ENCODE measurements around the gene CCDC171. TPM values are rescaled to one million over a fixed set of nuclear protein-coding genes. Genes with fewer than 3 reads are reported as not detected.

CCDC171 gene
- total RNA-seq, 2 donors from 2014 or later, result 2.3 to 4.7 TPM

DNA sequence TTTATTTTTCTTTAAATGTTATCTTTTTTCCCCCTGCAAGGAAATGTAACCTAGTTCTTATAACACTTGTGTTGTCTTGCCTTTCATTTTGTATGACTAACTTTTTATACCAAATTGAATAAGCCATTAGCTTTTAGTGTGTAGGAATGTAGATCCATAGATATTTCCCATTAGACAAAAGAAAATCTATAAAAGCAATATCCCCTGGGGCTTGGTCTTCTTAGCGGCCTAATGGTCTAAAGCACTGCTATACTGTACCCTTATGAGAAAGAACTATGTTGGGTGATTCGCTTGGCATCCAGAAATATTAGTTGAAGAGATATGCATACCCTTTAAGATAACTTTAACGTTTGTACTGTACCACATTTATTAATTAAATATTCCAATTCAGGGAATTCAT, 289.2 kb downstream of the CCDC171 start:
- no peak for DNase-seq
- no peaks in the 10 kb centered on the region for H3K36me3 ChIP-seq (replicated peaks in 1 of 2; ENCODE audit: insufficient read depth in 1 of 2, low read depth in 2 of 2)
- no peak for ATAC-seq
- H3K27ac ChIP-seq, result no peak overlapping the region
- H3K27me3 ChIP-seq, result no peaks in the 10 kb centered on the region
- peaks cover 6% of the 10 kb centered on the region for H3K4me1 ChIP-seq
- TF ChIP-seq POLR2A (IDR thresholded peaks at IDR 0.05), result no peak
- TF ChIP-seq, protein P1, sequence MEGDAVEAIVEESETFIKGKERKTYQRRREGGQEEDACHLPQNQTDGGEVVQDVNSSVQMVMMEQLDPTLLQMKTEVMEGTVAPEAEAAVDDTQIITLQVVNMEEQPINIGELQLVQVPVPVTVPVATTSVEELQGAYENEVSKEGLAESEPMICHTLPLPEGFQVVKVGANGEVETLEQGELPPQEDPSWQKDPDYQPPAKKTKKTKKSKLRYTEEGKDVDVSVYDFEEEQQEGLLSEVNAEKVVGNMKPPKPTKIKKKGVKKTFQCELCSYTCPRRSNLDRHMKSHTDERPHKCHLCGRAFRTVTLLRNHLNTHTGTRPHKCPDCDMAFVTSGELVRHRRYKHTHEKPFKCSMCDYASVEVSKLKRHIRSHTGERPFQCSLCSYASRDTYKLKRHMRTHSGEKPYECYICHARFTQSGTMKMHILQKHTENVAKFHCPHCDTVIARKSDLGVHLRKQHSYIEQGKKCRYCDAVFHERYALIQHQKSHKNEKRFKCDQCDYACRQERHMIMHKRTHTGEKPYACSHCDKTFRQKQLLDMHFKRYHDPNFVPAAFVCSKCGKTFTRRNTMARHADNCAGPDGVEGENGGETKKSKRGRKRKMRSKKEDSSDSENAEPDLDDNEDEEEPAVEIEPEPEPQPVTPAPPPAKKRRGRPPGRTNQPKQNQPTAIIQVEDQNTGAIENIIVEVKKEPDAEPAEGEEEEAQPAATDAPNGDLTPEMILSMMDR (IDR thresholded peaks at IDR 0.05), result no peak
- intact Hi-C loops (cut with DNase I), result no loop called here
- H3K4me3 ChIP-seq, result no peak overlapping the region
- WGBS, 2 donors, result 74 to 79% methylated on average over 3 of the region's 3 CpGs
- H3K9me3 ChIP-seq, result no peaks in the 10 kb centered on the region

DNA sequence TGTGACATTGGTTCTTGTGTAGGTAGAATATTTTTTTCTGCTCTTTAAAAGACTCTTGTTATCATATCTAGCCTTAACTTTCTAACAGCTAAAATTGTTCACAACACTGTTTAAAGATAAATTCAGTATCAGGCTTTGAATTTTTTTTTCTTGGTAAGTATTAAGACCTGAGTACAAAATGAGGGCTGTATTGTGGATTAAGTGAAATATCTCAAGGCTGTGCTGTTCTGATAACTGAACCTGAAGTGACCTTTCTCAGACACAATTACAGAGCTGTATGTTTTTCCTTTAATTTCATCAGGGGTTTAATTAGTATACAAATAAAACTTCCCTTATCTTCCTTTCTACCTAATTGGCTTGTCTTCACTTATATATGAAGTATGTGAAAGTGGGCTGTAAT, 290.5 kb downstream of the CCDC171 start:
- ATAC-seq, result no peak
- intact Hi-C loops (cut with DNase I), result no loop called here
- Histone ChIP-seq H3K9me3 (no peaks in the 10 kb centered on the region), H3K4me3 (no peak overlapping the region), H3K27ac (no peak overlapping the region), H3K27me3 (no peaks in the 10 kb centered on the region), H3K4me1 (peaks cover 6% of the 10 kb centered on the region), H3K36me3 (replicated peaks in 1 of 2; ENCODE audit: insufficient read depth in 1 of 2, low read depth in 2 of 2) (no peaks in the 10 kb centered on the region)
- DNase-seq, result no peak
- TF ChIP-seq, protein P1 (IDR thresholded peaks at IDR 0.05), result no peak
- TF ChIP-seq POLR2A (IDR thresholded peaks at IDR 0.05), result no peak

DNA sequence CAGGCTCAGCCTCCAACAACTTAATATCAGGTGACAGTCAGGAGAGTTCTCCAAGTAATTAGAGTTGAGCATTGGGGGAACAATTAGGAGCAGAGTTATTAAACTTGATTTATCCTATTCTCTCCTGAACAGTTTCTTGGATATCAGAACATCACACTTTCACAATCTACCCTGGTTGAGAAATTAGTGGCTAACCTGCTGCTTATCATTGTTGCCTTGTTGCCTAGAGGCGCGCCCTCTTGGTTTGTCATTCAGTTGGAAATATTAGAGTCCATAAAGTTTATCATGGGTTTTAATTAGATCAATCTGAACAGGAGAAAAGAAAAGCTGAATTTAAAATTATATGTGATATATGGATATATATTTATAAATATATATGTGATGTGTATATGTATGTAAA, 291.1 kb downstream of the CCDC171 start:
- ATAC-seq, result no peak
- H3K27me3 ChIP-seq, result no peaks in the 10 kb centered on the region
- H3K9me3 ChIP-seq, result no peaks in the 10 kb centered on the region
- TF ChIP-seq, protein P1 (IDR thresholded peaks at IDR 0.05), result no peak
- no peak for TF ChIP-seq POLR2A (IDR thresholded peaks at IDR 0.05)
- peaks cover 6% of the 10 kb centered on the region for H3K4me1 ChIP-seq
- H3K27ac ChIP-seq, result no peak overlapping the region
- no peak for DNase-seq
- intact Hi-C loops (cut with DNase I), result no loop called here
- H3K36me3 ChIP-seq (replicated peaks in 1 of 2; ENCODE audit: insufficient read depth in 1 of 2, low read depth in 2 of 2), result no peaks in the 10 kb centered on the region
- no peak overlapping the region for H3K4me3 ChIP-seq
- WGBS, 2 donors, result 95% methylated on average over 2 of the region's 2 CpGs

DNA sequence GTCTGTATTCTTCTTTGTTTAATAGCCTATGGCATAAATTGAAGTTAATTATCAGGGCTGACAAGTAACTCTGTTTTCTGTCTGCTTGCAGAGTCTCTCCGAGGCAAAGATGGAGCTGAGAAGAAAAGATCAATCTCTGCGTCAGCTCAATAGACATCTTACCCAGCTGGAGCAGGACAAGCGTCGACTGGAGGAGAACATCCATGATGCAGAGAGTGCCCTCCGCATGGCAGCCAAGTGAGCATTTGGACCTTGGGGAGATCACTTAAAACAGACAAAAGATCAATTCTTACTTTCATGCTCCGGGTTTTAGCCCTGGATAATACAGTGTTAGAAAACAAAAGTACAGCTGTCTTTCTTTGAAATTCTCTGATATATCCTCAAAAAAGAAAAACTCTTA, 293.8 kb downstream of the CCDC171 start:
- WGBS, 2 donors, result 85 to 90% methylated on average over 6 of the region's 6 CpGs
- Histone ChIP-seq H3K9me3 (no peaks in the 10 kb centered on the region), H3K27ac (no peak overlapping the region), H3K4me3 (no peak overlapping the region), H3K27me3 (no peaks in the 10 kb centered on the region), H3K4me1 (peaks cover 6% of the 10 kb centered on the region), H3K36me3 (replicated peaks in 1 of 2; ENCODE audit: insufficient read depth in 1 of 2, low read depth in 2 of 2) (no peaks in the 10 kb centered on the region)
- intact Hi-C loops (cut with DNase I), result no loop called here
- ATAC-seq (no peak), DNase-seq (no peak)
- TF ChIP-seq, protein P1 (IDR thresholded peaks at IDR 0.05), result no peak
- no peak for TF ChIP-seq POLR2A (IDR thresholded peaks at IDR 0.05)

DNA sequence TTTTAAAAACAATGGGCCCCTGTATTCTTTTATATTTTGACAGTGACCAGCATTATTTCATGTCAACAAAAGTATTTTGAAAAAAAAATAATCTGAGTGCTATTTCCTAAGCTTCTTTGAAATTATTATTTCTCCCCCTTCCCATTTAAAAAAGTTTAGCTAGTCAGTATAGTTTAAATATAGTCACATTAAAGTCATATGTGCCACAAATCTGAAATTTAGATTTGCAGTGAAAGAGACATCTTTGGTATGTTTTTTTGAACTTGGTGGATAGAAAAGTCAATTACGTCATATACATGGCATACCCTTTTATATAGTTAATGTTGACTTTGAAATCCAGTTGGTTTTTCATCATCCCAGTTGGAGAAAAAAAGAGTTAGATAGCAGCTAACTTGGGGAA, 297.0 kb downstream of the CCDC171 start:
- H3K4me3 ChIP-seq, result no peak overlapping the region
- 80 to 90% methylated on average over 1 of the region's 1 CpG for WGBS, 2 donors
- H3K27ac ChIP-seq, result no peak overlapping the region
- TF ChIP-seq, protein P1 (IDR thresholded peaks at IDR 0.05), result no peak
- no peak for TF ChIP-seq POLR2A (IDR thresholded peaks at IDR 0.05)
- no peaks in the 10 kb centered on the region for H3K36me3 ChIP-seq (replicated peaks in 1 of 2; ENCODE audit: insufficient read depth in 1 of 2, low read depth in 2 of 2)
- no peaks in the 10 kb centered on the region for H3K9me3 ChIP-seq
- H3K4me1 ChIP-seq, result no peaks in the 10 kb centered on the region
- H3K27me3 ChIP-seq, result no peaks in the 10 kb centered on the region
- DNase-seq, result no peak
- no peak for ATAC-seq
- intact Hi-C loops (cut with DNase I), result no loop called here
